Vagina (tissue), 2 donors: ENCODE measurements around the gene ERGIC1.

Experiments
- CTCF ChIP-seq, 3 experiments: fragments of 450-650 bp in 2 of 3; fragments of 200-600 bp in 1 of 3; sonication (generic) in 1 of 3; IDR thresholded peaks; one replicate each; pipeline ENCODE4 v1.5.1; 2017 to 2019; ENCODE audit warnings: antibody characterized with exemption in 3 of 3, mild to moderate bottlenecking in 2 of 3, moderate library complexity in 2 of 3
- POLR2A ChIP-seq, 2 donors: fragments of 450-650 bp; IDR thresholded peaks; one replicate each; pipeline ENCODE4 v1.6.1; 2017; ENCODE audit warnings: antibody characterized with exemption in 2 of 2, mild to moderate bottlenecking in 2 of 2, moderate library complexity in 2 of 2
- POLR2AphosphoS5 ChIP-seq, 2 donors: sonication (generic); formaldehyde crosslinking; IDR thresholded peaks; one replicate each; pipeline ENCODE4 v1.9.0; 2017; ENCODE audit warnings: antibody characterized with exemption in 2 of 2, mild to moderate bottlenecking in 2 of 2, low read depth in 1 of 2; ENCODE audit not compliant: insufficient read depth in 1 of 2

- no peak for TF ChIP-seq CTCF (IDR thresholded peaks at IDR 0.05)
- TF ChIP-seq POLR2AphosphoS5 (IDR thresholded peaks at IDR 0.05; ENCODE audit: insufficient read depth in 1 of 2, low read depth in 1 of 2) = no peak
- no peak for TF ChIP-seq POLR2A (IDR thresholded peaks at IDR 0.05)
Measured at GRCh38 chr5:172969921-172970320, 135.9 kb downstream of the ERGIC1 start.
